Adrenal gland (tissue), 5 donors: ENCODE results near the gene PDLIM5.

ENCODE experiments used
- POLR2A ChIP-seq, 2 donors: fragments of 450-650 bp; IDR thresholded peaks; one replicate each; pipeline ENCODE4 v1.6.1; 2017; ENCODE audit warnings: antibody characterized with exemption in 2 of 2, mild to moderate bottlenecking in 2 of 2, moderate library complexity in 1 of 2
- TF ChIP-seq, protein P1 (sequence below), 6 experiments: fragments of 450-650 bp in 4 of 6; fragments of 200-600 bp in 2 of 6; sonication (generic) in 1 of 6; IDR thresholded peaks; 1 replicate in 5 of 6; 2 replicates in 1 of 6; pipeline versions ENCODE4 v1.5.1 to v1.8.0; 2016 to 2021; ENCODE audit warnings: antibody characterized with exemption in 6 of 6, mild to moderate bottlenecking in 2 of 6, moderate library complexity in 1 of 6
- donor health status: DM: no; HTN: no; CAD: no.

DNA sequence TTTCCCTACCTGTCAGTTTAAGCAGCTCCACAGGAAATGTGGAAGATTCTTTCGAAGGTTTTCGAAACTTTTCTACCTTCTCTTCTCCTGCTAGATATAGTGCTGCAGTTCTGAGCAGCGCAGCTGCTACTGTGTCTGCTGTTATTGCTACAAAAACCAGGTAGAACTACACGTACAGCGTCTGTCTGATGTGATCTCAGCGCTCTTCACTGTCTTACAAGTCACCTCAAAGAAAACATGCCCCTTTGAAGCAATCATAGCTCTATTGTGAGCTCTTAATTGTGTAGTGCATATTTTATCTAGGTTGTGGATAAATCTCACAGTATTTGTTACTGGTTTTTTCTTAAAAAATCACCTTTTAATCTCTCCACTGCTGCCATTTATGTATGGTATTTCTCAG is 158.4 kb downstream of the PDLIM5 start:
- TF ChIP-seq, protein P1, sequence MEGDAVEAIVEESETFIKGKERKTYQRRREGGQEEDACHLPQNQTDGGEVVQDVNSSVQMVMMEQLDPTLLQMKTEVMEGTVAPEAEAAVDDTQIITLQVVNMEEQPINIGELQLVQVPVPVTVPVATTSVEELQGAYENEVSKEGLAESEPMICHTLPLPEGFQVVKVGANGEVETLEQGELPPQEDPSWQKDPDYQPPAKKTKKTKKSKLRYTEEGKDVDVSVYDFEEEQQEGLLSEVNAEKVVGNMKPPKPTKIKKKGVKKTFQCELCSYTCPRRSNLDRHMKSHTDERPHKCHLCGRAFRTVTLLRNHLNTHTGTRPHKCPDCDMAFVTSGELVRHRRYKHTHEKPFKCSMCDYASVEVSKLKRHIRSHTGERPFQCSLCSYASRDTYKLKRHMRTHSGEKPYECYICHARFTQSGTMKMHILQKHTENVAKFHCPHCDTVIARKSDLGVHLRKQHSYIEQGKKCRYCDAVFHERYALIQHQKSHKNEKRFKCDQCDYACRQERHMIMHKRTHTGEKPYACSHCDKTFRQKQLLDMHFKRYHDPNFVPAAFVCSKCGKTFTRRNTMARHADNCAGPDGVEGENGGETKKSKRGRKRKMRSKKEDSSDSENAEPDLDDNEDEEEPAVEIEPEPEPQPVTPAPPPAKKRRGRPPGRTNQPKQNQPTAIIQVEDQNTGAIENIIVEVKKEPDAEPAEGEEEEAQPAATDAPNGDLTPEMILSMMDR (IDR thresholded peaks at IDR 0.05) = no peak
- TF ChIP-seq POLR2A (IDR thresholded peaks at IDR 0.05) = no peak
